ENCODE data around the gene ANAPC2.

ANAPC2 gene

DNA sequence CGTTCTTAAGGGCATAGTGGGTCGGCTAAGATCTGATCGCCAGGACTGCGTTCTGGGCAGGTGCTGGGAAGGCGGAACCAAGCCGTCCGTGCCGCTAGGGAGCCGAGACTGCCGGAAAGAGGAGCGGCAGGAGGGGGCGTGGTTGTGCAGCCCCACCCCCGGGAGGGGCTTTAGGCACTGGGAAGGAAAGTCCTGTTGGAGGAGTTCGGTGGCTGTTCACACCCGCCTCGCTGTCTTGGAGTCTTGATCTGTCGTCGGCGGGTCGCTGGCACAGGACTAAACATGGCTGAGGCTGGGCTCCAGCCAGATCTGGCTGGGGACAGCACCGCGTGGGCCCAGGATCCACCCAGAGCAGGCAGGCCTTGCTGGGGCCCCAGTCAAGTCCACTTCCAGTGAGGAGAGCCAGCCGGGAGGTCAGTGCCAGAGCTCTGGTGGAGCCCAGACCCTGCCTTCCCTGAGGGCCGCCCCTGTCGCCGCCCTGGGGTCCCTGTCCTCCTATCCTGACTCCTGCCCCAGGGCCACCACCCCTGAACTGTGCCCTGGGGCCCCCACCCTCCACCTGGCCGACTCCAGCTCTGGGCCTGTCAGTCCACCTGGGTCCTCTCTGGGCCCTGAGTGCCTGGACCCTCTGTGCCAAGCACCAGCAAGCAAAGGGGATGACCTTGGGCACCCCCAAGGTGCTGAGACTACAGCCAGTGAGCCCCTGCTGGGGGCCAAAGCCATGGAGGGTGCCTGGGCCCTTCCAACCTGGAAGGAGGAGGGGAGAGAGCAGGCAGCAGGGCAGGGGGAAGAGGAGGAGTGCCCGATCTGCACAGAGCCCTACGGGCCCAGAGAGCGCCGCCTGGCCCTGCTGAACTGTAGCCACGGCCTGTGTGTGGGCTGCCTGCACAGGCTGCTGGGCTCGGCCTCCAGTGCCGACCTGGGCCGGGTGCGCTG lies 29.2 kb upstream of the ANAPC2 start:
- in situ Hi-C loops (cut with MboI; ENCODE audit: low sequenced_read_pairs, unreplicated experiment) = no loop called here
- TF ChIP-seq, protein P1, sequence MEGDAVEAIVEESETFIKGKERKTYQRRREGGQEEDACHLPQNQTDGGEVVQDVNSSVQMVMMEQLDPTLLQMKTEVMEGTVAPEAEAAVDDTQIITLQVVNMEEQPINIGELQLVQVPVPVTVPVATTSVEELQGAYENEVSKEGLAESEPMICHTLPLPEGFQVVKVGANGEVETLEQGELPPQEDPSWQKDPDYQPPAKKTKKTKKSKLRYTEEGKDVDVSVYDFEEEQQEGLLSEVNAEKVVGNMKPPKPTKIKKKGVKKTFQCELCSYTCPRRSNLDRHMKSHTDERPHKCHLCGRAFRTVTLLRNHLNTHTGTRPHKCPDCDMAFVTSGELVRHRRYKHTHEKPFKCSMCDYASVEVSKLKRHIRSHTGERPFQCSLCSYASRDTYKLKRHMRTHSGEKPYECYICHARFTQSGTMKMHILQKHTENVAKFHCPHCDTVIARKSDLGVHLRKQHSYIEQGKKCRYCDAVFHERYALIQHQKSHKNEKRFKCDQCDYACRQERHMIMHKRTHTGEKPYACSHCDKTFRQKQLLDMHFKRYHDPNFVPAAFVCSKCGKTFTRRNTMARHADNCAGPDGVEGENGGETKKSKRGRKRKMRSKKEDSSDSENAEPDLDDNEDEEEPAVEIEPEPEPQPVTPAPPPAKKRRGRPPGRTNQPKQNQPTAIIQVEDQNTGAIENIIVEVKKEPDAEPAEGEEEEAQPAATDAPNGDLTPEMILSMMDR (IDR thresholded peaks at IDR 0.05; ENCODE audit: borderline replicate concordance, control extremely low read depth, extremely low read depth, insufficient read depth, missing control alignments) = no peak
- DNase-seq (ENCODE audit: low spot score) = no peak

DNA sequence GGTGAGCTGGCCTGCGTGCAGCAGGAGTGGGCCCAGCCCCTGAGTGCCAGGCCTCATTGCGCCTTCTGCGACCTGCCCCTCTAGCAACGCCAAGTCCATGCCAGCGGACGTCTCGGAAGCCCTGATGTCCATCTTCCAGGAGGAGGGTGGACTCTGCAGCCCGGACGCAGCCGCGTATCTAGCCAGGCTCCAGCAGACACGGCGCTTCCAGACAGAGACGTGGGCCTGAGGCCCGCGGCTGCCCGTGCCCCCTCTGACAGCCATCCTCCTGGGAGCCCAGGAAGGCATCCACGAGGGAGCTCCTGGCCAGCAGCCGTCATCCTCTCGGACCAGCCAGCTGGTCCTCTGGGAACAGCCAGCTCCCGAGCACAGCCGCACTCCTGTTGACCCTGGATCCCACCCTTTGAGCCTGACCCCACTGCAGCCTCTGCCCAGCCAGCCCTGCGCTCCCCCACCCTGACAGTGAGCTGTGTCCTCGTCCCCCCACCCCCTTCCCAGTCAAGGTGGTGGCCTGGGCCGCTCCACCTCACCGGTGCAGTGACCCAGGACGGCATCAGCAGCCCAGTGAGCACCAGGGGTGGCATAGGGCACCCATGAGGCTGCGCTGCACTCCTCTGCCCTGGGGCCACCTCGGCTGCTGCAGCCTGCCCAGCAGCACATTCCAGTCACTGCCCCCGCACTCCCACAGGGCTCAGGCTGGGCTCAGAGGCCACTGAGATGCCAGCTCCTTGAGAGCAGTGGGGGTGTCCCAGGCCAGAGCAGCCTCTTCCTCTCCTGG lies 28.0 kb upstream of the ANAPC2 start:
- TF ChIP-seq, protein P1 (IDR thresholded peaks at IDR 0.05; ENCODE audit: borderline replicate concordance, control extremely low read depth, extremely low read depth, insufficient read depth, missing control alignments) = no peak
- in situ Hi-C loops (cut with MboI; ENCODE audit: low sequenced_read_pairs, unreplicated experiment) = no loop called here
- no peak for DNase-seq (ENCODE audit: low spot score)

DNA sequence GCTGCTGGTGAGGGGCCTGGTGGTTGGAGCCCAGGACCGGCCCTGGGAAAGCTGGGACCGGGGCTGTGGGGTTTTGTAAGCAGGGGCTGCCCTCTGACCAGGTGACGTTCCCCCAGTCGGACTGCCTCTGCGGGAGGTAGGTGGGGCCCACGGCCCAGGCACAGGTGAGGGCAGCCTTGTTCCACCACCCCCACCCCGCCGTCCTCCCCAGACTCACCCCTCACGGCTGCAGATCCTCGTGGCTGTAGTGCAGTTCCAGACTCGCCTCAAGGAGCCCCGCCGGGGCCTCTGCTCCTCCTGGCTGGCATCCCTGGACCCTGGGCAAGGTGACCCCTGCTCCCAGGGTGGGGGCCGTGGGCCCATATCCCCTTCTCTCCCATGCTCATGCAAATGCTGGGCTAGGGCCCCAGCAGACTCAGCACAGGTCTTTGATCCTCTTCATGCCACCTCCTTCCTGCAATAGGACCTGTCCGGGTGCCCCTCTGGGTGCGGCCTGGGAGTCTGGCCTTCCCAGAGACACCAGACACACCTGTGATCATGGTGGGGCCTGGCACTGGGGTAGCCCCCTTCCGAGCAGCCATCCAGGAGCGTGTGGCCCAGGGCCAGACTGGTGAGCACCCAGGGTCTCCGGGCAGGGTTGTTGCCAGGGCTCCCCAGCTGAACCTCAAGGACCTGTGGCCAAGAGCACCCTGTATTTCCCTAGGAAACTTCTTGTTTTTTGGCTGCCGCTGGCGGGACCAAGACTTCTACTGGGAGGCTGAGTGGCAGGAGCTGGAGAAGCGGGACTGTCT lies 27.0 kb upstream of the ANAPC2 start:
- TF ChIP-seq, protein P1 (IDR thresholded peaks at IDR 0.05; ENCODE audit: borderline replicate concordance, control extremely low read depth, extremely low read depth, insufficient read depth, missing control alignments) = no peak
- DNase-seq (ENCODE audit: low spot score) = no peak
- in situ Hi-C loops (cut with MboI; ENCODE audit: low sequenced_read_pairs, unreplicated experiment) = no loop called here

DNA sequence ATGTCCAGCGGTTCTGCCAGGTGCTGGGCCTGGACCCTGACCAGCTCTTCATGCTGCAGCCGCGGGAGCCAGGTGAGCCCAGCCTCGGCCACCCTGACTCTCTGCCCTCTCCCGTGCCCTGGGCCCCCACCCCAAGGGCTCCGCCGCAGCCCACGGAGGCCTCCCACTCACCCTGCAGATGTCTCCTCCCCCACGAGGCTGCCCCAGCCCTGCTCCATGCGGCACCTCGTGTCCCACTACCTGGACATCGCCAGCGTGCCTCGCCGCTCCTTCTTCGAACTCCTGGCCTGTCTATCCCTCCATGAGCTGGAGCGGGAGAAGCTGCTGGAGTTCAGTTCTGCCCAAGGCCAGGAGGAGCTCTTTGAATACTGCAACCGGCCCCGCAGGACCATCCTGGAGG lies 26.3 kb upstream of the ANAPC2 start:
- TF ChIP-seq, protein P1 (IDR thresholded peaks at IDR 0.05; ENCODE audit: borderline replicate concordance, control extremely low read depth, extremely low read depth, insufficient read depth, missing control alignments) = no peak
- DNase-seq (ENCODE audit: low spot score) = no peak
- in situ Hi-C loops (cut with MboI; ENCODE audit: low sequenced_read_pairs, unreplicated experiment) = no loop called here

DNA sequence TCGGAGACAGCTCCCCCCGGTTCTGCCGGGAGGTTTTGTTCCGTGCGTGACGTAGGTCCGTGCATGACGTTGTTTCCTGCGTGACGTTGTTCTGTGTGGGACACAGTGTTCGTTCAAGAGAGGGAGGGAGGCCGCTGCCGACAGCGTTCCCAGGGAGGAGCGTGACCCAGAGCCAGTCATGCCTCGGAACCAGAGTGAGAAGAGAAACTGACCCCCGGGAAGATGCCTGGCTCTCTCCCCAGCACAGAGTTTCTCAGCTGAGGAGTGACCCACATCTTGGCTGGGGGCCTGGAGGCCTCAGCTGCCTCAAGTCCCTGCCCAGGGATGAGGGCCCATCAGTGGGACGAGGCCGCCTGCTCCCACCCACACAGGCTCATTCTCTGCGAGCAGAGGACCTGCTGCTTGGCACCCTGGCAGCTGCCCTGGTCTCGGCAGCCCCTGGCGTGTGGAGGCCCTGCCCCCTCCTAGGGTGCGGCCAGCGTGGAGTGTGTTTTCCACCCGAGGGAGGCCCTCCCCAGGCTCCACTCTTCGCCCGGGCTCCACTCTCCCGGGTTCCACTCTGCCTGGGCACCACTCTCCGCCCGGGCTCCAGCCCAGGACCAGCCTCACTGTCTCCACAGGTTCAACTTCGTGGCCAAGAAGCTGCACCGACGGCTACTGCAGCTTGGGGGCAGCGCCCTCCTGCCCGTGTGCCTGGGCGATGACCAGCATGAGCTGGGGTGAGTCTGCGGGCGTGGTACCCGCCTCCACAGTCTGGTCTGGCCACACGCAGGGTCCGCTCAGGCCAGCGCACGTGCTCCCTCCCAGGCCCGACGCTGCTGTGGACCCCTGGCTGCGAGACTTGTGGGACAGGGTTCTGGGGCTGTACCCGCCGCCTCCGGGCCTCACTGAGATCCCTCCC lies 25.1 kb upstream of the ANAPC2 start:
- in situ Hi-C loops (cut with MboI; ENCODE audit: low sequenced_read_pairs, unreplicated experiment) = no loop called here
- TF ChIP-seq, protein P1 (IDR thresholded peaks at IDR 0.05; ENCODE audit: borderline replicate concordance, control extremely low read depth, extremely low read depth, insufficient read depth, missing control alignments) = no peak
- DNase-seq (ENCODE audit: low spot score) = no peak
